HG02642 (cell line): ENCODE measurements around the gene GSTT2B.
"Not testable (repeated sequence)": the region's sequence is repeated elsewhere in the genome, so short reads cannot be mapped to it uniquely, and the experiment has no call there.

Experiments used
- ATAC-seq: cut with Tn5 transposase; IDR thresholded peaks from one replicate; pipeline ENCODE4 v1.9.1; 2021; ENCODE audit warnings: mild to moderate bottlenecking; ENCODE audit not compliant: unreplicated experiment, poor library complexity

The GSTT2B gene

GRCh38 chr22:23908587-23909205 lies 52.3 kb downstream of the GSTT2B start:
- no peak for ATAC-seq

GRCh38 chr22:23907423-23907822 lies 53.6 kb downstream of the GSTT2B start:
- not testable (repeated sequence) for ATAC-seq
